AG09319 (cell line): Measurements from ENCODE around the gene ETFA.

Experiments used
- DNase-seq: peaks from one replicate; pipeline ENCODE4 v3.0.0-alpha.2; 2010; ENCODE audit warnings: low read depth; ENCODE audit errors: extremely low read depth
- TF ChIP-seq, protein P1 (sequence below): IDR thresholded peaks from 2 replicates; pipeline ENCODE4 v1.5.1; 2011; ENCODE audit warnings: low read depth, mild to moderate bottlenecking, inconsistent platforms, low read length, moderate library complexity

The ETFA gene

DNA sequence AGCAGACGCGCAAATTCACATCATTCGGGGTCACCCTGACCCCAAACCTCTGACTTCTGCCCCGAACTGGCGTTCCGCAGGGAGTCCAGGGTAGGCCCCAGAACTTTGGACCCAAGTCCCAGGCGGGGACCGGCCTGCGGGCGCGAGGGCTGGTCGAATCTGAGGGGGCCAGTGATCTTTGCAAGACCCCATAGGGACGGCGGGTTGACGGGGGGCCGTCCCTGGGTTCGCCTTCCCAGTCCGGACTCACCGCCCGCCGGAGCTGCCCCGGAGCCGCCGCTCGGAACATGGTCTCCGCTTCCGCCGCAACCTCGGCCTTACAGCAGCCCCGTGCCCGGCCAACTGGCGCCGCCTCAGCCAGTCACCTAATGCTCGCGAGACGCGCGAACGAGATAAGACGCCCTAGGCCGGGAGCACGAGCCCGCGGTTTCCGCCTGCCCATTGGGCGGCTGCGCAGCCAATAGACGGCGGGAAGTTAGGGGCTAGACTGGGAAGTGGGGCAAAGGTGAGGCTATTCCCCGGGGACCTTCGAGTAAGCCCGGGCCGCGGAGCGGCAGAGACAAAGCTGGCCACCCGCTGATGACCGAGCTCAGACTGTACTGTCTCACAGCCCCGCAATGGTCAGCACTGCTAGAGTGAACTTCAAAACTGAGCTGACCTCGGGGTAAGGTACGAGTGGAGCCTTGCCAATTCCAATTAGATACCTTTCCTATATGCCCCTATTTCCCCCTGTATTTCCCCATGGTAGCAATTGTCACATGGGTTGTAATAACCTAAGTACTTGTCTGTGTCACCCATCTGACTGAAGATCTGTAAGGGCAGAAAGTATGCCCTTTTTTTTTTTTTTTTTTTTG lies at the start of gene ETFA:
TSS of gene ETFA (minus strand) at position 370 of the 854 bp plus-strand sequence. CDS start at position 289, 81 bp downstream.
- peak; percentile 91 for DNase-seq
- TF ChIP-seq, protein P1, sequence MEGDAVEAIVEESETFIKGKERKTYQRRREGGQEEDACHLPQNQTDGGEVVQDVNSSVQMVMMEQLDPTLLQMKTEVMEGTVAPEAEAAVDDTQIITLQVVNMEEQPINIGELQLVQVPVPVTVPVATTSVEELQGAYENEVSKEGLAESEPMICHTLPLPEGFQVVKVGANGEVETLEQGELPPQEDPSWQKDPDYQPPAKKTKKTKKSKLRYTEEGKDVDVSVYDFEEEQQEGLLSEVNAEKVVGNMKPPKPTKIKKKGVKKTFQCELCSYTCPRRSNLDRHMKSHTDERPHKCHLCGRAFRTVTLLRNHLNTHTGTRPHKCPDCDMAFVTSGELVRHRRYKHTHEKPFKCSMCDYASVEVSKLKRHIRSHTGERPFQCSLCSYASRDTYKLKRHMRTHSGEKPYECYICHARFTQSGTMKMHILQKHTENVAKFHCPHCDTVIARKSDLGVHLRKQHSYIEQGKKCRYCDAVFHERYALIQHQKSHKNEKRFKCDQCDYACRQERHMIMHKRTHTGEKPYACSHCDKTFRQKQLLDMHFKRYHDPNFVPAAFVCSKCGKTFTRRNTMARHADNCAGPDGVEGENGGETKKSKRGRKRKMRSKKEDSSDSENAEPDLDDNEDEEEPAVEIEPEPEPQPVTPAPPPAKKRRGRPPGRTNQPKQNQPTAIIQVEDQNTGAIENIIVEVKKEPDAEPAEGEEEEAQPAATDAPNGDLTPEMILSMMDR = no peak

DNA sequence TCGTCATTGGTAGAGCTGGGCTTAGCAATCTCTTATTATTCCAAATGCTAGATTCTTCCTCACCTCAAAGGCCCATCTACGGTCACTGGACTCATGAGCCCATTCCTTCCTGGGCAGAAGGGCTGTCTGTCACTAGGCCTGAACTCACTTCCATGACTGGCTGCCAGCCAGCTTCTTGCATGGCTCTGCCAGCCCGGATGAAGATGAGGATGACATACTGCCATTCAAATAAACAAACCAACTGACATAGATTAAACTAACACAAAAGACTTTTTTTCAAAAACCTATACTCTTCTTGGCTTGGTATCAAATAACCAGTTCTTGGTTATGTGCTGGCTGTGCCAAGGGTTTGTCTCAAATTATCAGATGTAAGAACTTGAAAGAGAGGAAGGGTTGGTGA lies 49.1 kb upstream of the ETFA start:
- TF ChIP-seq, protein P1 = no peak
- DNase-seq = no peak

DNA sequence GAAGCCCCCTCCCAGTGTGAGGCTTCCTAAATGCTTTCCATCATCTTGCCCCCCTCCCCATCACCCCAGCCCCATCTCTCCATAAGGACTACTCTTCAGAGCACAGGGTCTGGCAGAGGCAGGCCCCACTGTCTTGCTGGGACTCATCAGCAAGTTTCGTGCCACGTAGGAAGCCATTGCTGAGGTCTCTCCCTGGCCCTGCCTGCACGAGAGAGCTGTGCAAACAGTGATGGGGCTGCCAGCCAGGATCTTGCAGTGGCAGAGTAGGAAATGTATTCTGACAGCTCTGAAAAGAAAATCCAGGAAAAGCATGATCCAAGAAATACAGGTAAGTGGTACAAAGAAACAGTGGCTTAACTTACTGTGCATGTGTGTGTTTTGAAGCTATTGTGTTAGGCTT lies 47.9 kb upstream of the ETFA start:
- TF ChIP-seq, protein P1 = no peak
- DNase-seq = no peak

DNA sequence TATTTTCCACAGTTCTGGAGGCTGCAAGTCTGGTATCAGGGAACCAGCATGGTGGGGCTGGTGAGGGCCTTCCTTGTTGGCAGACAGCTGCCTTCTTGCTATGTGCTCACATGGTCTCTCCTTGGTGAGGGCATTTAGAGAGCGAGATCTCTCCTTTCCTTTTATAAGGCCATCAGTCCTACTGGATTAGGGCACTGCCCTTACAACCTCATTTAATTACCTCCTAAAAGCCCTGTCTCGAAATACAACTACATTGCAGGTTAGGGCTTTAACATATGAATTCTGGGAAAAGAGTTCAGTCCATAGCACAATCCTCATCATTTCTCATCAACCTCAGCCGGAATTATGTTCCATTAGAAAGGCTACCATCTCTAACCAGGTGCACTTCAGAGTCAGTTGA lies 47.2 kb upstream of the ETFA start:
- TF ChIP-seq, protein P1 = no peak
- no peak for DNase-seq

DNA sequence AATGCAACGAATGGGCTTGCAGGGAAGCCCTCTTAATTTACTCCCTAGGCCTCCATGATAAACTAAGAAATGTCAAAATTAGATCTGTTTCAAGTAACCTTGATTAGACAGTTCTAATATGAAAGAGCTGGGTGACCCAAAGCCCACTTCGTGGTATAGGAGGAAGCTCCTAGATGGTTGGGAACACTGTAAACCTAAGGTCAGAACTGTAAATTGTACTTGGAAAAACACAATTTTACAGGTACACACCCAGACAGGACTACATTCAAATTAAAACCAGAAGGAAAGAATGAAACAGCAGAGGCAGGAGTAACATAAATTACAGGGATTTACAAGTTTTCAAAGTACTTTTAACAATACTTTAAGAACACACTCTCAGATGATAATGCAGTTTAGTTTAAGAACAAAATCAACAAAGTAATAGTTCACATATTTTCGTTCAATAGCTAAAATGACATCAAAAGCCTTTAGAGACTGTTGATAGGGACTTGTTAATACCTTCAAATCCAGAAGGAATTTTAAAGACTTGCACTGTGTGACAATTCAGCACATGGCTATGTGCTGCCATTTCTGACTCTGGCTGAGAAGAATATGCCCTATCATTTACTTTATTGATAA lies 43.7 kb upstream of the ETFA start:
- TF ChIP-seq, protein P1 = no peak
- DNase-seq = no peak

DNA sequence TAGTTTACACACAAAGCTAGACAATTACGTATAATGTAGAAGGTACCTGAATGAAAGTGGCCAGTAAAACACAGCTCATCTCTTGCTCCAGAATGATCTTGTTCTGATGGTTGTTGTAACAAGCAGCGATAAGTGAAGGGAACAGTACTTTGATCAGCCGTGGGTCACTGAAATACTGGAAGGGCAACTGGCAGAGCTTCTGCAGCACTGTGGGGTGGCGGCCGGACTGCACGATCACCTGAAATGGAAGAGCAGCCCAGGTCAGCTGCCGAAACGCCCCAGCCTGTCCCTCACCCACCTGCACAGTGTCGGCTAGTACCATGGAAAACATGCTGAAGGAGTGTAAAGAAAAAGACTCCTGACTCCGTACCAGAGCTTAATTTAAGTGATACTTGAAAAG lies 42.6 kb upstream of the ETFA start:
- no peak for DNase-seq
- TF ChIP-seq, protein P1 = no peak

DNA sequence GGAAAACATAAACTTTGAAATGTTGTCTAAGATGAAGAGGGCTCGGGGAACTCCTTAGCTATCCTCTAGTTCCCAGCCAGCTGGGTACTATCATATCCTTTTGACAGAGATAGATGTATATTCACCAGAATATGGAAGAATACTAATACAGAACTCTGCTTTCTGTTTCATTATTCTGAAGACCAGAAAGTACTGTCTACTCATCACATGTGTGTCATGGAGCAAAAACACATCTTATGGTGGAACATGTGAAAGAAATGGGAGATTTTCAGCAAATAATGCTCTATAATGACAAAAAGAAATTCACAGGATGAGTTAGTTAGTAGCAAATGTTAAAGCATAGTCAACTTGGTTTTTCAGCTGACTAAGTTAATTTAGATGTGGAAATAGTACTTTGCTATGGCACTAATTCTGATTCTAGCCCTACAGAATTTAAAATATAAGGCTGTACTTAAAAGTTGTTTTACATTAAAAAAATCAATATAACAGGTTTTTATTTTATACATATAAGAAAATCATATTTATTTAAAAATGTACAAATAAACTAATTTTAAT lies 41.8 kb upstream of the ETFA start:
- DNase-seq = no peak
- TF ChIP-seq, protein P1 = no peak
